GM12801 (cell line): ENCODE data around the gene BACH2.

Experiments
- CTCF ChIP-seq: IDR thresholded peaks from one replicate; pipeline ENCODE4 v1.5.1; 2011; ENCODE audit warnings: control low read depth; ENCODE audit not compliant: insufficient read length; ENCODE audit errors: extremely low read depth

The BACH2 gene

GRCh38 chr6:90106449-90106848 lies 190.2 kb downstream of the BACH2 start:
- TF ChIP-seq CTCF, result no peak

GRCh38 chr6:90105506-90106170 lies 191.0 kb downstream of the BACH2 start:
- no peak for TF ChIP-seq CTCF

- TF ChIP-seq CTCF, result no peak
These were observed 193.4 kb downstream of the BACH2 start for GRCh38 chr6:90103056-90103800.

- TF ChIP-seq CTCF, result no peak
These were observed 195.2 kb downstream of the BACH2 start for GRCh38 chr6:90101403-90101802.

- no peak for TF ChIP-seq CTCF
These were observed 196.5 kb downstream of the BACH2 start for GRCh38 chr6:90100059-90100665.

GRCh38 chr6:90098627-90099026 lies 198.0 kb downstream of the BACH2 start:
- no peak for TF ChIP-seq CTCF

GRCh38 chr6:90098001-90098531 lies 198.6 kb downstream of the BACH2 start:
- TF ChIP-seq CTCF, result no peak
